HCT116 (cell line): Measurements from ENCODE around the gene SH3D19.

Experiments
- CTCF ChIP-seq, 3 experiments: fragments of 200-600 bp in 1 of 3; sonication (generic) in 1 of 3; IDR thresholded peaks in 2 of 3; conservative IDR thresholded peaks in 1 of 3; 2 replicates each; pipeline ENCODE4 v1.5.1; 2012 to 2017; ENCODE audit warnings: low read depth in 2 of 3, low read length in 2 of 3, antibody characterized with exemption in 1 of 3, borderline replicate concordance in 1 of 3, control low read depth in 1 of 3, mild to moderate bottlenecking in 1 of 3, mixed read lengths in 1 of 3, mixed run types in 1 of 3, moderate library complexity in 1 of 3; ENCODE audit not compliant: insufficient read depth in 1 of 3
- EZH2 ChIP-seq: fragments of 200-600 bp; sonication (generic); IDR thresholded peaks from 2 replicates; pipeline ENCODE4 v1.6.1; 2017; ENCODE audit warnings: antibody characterized with exemption, mixed run types
- EZH2phosphoT487 ChIP-seq: fragments of 200-600 bp; IDR thresholded peaks from 2 replicates; pipeline ENCODE4 v1.6.1; 2018; ENCODE audit warnings: antibody characterized with exemption, borderline replicate concordance
- POLR2A ChIP-seq: IDR thresholded peaks from 2 replicates; pipeline ENCODE4 v1.7.0; 2011; ENCODE audit warnings: borderline replicate concordance; ENCODE audit not compliant: insufficient read depth, insufficient read length; ENCODE audit errors: extremely low read depth
- POLR2AphosphoS5 ChIP-seq: IDR thresholded peaks from 2 replicates; pipeline ENCODE4 v1.6.1; 2011; ENCODE audit warnings: mild to moderate bottlenecking, low read depth, low read length, moderate library complexity
- RAD21 ChIP-seq: IDR thresholded peaks from 2 replicates; pipeline ENCODE4 v1.6.1; 2012; ENCODE audit warnings: low read depth, mild to moderate bottlenecking
- SIN3A ChIP-seq: IDR thresholded peaks from 2 replicates; pipeline ENCODE4 v1.6.1; 2012; ENCODE audit warnings: low read depth
- TCF7L2 ChIP-seq: IDR thresholded peaks from 2 replicates; pipeline ENCODE4 v1.7.0; 2011; ENCODE audit warnings: borderline replicate concordance, inconsistent platforms; ENCODE audit not compliant: insufficient read depth, insufficient read length; ENCODE audit errors: extremely low read depth
- ZFX ChIP-seq: fragments of 450-650 bp; IDR thresholded peaks from 2 replicates; pipeline ENCODE4 v1.6.1; 2017

- TF ChIP-seq POLR2AphosphoS5 = no peak
- no peak for TF ChIP-seq EZH2
- TF ChIP-seq EZH2phosphoT487 = no peak
- TF ChIP-seq CTCF (IDR thresholded peaks at IDR 0.05 in 2 of 3, conservative IDR thresholded peaks at IDR 0.05 in 1 of 3; ENCODE audit: borderline replicate concordance in 1 of 3, insufficient read depth in 1 of 3, low read depth in 2 of 3, low read length in 2 of 3) = no peak
- no peak for TF ChIP-seq ZFX
- no peak for TF ChIP-seq TCF7L2
- no peak for TF ChIP-seq RAD21
- no peak for TF ChIP-seq SIN3A
- no peak for TF ChIP-seq POLR2A
These were observed 58.9 kb downstream of the SH3D19 start for GRCh38 chr4:151266497-151266896.
